SW 1271 (cell line): ENCODE results near the gene HECTD2.
"Not testable (repeated sequence)": the region's sequence is repeated elsewhere in the genome, so short reads cannot be mapped to it uniquely, and the experiment has no call there.

Source experiments
- DNase-seq, 2 experiments: peaks; one replicate each; lab custom pipeline; 2025; lab: John Stamatoyannopoulos, UW

Gene HECTD2

DNA sequence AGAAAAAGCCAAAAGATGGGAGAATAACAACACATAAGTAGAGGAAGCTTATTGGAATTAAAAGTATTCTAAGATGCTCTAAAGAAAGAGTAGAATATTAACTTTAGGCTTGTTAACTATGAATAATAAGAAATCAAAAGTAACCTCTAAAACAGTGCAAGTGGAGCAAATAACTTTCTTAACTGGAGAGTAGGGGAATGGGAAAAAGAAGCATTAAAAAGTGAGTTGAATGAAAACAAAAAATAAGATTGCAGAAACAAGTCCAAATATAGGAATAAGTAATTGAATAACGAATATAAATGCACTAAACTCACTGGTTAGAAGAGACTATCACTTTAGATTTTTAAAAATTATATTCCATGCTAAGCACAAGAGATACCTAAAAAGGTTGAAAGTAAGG, 63.9 kb downstream of the HECTD2 start:
- no peak for DNase-seq

DNA sequence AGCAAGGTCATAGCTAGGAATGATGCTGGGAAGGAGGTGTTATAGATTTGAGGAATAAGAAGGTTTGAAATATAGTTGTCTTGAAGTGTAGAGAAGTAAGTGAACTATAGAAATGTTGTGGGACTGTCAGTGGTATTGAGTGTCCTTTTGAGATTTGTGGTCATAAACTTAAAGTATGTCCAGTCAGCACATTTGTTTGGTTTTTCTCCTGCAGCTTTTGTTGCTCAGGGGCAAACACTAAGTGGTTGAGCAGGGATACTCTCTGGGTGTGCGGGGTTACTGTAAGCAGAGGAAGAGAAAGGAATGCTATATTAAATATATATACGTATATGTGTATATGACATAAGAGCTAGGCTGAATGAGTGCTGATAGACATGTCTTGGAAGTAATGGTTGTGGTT, 67.1 kb downstream of the HECTD2 start:
- DNase-seq, result no peak

DNA sequence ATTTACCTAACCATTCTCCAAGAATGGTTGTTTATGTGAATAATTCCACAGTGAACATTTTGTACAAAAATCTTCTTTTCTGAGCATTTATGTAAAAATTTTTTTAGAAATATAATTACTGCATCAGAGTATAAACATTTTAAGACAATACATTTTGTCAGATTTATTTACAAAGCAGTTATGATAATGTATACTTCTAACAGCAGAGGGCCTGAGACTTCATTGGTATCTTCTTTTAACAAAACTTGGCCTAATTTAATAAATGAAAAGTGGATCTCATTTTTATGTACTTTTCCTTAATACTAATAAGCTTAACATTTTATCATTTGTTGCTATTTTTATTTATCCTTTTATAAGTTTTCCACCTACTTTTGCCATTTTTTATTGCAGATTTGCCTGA, 69.4 kb downstream of the HECTD2 start:
- DNase-seq, result no peak

DNA sequence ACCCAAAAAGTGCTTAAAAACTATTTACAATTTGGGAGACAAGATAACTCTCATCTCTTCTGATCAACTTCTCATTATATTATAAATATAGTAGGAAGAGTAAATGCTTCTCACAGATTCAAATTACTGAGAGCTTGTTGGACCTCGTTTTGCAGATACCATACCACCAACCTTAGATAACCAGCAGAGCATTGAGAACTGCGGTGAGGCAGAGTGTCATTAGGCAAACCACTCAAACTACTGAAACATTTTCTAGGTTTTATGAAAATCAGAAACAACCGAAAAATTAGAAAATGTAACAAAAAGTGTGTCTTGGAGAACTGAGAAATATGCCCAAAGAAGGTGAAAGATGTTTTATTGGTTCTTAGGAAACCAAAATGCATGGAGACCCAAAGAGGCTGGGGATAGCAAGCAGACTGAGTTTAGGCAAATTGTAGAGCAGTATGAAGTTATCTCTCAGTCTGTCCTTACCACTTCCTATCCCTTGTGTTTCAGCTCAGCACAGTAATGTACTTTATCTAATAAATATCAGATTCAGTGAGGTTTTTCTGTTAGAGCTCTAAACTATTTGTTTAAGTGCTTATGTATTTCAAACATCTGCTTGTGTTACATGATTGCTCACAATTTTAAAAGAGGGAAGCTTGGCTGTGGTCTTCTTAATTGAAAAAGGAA, 77.9 kb downstream of the HECTD2 start:
- no peak for DNase-seq

DNA sequence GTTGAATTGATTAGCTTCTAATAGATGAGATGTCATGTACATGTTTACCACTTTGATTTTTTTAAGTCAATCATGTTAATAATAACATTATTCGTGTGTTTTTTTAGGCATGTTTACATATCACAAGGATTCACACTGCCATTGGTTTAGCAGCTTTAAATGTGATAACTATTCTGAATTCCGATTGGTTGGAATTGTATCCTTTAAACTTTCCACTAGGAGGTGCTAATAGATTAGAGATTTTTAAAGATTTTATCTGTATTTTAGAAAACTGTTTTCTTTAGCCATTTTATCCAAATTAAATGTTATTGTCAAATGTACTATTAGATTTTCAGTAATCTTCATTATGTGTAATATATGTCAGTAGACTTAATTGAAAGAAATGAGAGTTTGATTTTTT, 83.2 kb downstream of the HECTD2 start:
- peak in 1 of 2 experiments; percentile 34 for DNase-seq

DNA sequence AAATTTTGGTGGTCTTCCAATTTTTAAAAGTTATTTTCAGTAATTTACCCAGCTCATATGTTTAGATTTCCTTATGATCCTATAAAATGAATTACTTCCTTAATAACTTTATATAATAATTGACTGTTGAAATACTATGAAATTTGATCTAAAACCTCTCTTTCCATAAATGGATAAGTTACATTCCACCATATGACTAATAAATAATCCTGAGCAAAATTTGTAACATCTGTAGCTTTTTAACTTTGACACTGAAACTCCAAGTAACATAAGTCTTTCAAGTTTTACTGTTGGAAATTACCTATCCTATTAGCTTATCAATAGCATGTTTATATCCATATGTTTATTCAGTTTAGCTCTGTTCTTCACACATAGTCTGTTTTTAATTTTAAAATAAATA, 85.3 kb downstream of the HECTD2 start:
- DNase-seq, result no peak

DNA sequence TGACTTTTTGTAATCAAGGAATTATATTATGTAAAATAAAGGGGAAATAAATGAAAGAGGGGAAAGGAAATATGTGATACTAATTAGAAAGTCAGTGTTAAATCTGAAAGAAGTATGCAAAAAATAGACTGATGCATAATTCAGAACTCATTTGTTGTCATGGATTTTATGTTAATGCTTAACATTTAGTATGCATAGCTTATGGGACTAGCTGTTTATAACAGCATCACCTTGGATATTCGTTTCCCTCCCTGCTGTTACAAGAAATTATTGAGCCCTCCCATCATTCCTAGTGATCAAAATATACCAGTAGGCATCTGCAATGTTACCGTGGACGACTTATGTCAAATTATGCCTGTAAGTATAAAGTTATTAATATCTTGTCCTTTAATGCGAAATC, 85.9 kb downstream of the HECTD2 start:
- no peak for DNase-seq

DNA sequence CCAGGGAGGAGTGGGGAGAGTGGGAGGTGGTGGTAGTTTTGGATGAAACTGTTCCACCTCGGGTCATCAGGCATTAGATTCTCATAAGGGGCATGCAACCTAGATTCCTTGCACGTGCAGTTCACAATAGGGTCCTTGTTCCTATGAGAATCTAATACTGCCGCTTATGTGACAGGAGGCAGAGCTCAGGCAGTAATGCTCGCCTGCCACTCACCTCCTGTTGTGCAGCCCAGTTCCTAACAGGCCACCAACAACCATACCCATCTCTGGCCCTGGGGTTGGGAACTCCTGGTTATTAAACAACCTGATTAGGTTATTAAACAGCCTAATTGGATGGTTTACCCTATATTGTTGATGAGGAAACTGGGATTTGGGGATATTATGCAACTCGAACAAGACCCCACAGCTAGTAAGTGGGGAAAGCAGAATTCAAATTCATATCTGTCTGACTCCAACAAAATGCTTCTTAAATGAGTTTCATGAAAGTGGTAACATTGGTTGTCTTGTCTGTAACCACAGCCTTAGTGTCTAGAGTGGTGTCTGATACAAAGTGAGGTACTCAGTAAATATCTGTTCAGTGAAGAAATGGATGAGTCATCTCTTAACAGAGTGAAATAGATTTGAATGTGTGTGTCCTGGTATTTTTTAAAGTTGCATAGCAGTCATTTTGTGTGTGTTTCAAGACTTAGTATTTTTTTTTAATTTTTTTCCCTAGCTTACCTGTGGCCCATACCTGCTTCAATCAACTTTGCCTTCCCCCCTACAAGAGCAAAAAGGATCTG, 101.6 kb downstream of the HECTD2 start:
- DNase-seq, result no peak

DNA sequence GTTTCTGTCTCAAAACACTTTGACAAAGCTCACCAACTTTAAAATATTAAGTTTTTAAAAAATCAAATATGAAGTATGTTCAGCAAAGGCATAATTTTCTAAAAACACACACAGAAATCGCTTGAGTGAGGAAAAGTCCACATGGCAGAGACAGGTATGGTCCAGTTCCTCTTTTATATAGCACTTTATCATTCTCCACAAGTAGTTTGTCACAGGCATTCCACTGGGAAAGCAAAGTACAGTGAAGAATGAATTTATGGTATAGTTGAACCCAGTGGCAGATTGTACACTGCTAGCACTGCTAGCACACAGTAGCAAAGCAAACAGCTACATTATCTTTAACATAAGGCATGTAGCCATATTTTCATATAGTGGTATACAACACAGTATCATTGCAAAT, 102.3 kb downstream of the HECTD2 start:
- DNase-seq, result no peak

DNA sequence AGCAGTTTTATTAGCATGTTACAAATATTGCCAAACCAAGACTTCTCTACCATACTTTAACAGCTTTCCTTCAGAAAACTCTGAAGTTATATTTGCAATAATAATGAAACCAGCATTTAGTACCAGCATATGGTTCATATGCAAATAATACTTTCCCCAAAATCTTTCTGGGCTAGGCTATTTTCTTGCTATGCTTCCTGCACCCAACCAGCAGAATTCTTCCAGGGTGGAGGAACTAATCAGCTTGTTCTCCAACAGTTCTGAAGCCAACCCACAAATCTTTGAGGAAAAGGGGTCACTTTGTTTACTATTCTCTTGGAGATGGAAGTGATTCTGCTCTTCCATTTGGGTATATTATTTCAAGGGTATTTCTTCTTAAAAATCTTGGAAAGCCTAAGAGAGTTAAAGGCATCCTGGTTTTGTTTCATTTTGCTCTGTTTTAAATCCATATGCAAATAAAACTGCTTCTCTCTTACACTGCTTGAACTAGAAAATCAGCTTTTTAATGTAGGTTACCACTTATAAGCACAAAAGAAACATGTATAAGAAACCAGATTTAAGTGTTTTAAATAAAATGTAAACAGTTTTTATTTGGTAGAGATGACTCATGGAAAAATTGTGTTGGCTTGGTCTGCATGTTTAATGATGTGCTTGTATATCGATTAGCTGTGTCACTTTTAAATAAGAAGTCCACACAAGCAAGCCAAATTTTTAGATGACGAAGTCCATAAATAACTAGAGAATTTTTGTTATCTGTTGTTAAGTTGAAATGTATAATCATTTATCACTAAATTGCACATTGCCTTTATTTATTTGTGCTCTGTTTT, 103.7 kb downstream of the HECTD2 start:
- no peak for DNase-seq

DNA sequence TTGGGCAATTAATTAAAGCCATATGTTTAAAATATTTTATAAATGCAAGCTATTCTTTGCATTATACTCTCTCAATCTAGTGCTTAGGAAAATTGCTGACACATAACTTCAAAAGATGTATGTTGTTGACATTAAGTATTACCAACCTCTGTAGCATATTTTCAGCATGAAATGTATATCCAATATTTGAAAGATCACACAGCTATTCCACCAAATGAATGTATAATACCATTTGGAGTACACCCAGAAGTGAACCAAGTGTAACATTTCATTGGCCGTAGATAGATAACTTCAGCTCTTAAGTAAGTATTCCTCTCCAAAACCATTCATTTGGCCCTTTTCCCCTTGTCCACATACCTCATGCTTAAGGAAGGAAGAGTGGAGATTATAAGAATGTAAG, 104.6 kb downstream of the HECTD2 start:
- DNase-seq, result no peak

DNA sequence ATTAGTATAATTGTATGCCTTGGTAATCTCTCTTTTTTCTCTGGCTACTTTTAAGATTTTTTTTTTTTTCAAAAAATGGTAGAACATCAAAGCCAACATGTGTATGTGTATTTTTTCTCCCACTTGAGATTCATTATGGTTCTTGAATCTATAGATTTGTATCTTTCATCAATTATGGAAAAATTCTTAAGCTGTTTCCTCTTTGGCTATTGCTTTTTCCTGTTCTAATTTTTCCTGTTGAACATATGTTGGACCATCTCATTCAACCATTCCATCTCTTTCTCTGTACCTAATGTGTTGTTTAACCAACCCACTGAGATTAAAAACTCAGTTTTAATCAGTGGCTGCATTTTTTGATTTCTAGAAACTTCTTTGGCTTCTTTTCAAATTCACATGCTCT, 107.2 kb downstream of the HECTD2 start:
- no peak for DNase-seq

DNA sequence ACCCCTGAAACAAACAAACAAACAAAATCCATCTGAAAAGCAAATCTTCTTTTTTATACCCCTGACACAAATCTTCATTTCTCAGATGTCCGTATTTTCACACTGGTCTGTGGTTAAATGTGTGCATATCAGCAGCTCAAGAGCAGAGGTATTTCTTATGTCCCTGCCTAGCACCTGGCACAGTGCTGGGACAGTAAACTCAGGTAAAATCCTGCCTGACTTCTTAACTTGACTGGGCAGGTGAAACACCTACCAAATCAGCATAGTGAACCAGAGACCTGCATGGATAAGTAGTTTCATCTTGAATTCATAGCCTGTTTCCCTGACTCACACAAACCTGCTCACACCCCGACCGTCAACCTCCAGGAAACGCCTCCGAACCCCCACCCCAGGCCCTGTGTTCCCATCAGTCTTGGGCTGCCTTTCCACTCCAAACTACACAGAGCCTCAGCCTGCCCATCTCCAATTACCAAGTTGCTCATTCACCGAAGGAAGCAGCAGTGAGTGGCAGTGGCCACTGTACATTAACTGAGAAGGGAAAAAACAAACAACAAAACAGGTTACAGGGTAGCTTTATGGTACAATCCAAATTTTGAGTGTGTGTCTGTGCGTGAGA, 109.9 kb downstream of the HECTD2 start:
- no peak for DNase-seq

DNA sequence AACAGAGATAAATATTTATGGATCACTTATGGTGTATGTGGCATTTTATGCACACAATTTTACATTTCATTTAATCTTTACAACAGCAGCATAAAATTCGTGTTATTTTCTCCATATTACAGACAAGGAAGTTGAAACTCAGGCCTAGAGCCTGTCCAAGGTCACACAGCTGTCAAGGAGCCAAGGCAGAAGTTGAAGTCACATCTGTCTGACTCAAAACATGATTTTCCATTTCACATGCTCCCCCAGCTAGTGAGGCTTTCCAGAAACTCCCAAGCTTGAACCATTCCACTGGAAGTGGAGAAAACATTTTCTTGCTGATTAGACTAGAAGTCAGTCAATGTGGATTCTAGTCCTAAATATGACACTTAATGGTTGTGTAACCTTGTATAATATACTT, 110.5 kb downstream of the HECTD2 start:
- no peak for DNase-seq

DNA sequence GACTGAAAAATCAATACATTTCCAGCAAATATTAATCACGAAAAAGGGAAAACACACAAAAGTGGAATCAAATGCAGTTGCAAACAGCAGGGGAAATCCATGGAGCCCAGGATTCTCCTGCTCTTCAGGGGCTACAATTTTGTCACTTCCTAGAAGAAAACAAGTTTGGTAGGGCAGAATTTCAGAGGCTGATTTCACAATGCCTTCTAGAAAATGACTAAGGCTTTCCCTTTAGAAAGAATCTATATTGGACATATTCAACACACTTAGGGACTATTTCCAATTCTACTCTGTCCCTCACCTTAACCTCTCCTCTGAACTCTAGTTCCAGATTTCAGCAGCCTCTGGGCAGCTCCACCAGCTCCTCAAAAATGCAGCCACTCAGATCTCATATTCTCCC, 111.3 kb downstream of the HECTD2 start:
- DNase-seq, result no peak

DNA sequence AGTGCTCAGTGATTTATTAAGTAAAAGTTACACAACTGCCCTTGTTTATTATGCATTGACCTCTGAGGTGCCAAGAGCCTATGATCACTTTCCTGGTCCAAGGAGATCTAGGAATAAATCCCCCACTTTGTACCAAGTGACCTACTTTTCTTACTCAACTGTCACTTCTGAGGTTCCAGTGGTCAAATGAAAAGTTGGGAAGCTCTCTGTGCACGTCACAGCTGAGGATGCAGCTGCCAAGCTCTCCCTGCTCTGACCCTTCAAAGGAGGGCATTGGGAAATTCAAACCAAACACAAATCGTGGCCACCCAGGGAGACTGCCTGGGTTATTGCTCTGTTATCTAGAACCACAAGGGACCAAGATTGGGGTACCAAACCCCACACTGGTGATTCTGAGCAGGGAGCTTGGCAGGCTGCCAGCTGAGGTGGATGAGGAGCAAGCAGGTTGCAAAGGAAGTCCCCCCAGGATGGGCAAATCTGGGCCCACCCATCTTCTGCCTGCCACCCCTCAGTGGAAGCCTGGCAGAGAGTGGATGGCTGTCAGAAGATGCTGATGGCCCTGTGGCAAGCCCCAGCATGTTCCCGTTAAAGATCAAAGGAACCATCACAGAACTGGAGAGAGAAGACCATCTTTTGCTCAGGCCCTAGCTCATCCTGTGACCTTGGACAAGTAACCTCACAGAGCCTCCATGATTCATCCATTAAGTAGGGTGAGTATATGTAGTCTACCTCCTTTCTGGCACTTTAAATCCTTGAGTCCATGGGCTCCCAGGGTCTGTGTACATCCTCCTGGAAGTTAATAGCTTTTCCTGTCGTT, 116.0 kb downstream of the HECTD2 start:
- no peak for DNase-seq

DNA sequence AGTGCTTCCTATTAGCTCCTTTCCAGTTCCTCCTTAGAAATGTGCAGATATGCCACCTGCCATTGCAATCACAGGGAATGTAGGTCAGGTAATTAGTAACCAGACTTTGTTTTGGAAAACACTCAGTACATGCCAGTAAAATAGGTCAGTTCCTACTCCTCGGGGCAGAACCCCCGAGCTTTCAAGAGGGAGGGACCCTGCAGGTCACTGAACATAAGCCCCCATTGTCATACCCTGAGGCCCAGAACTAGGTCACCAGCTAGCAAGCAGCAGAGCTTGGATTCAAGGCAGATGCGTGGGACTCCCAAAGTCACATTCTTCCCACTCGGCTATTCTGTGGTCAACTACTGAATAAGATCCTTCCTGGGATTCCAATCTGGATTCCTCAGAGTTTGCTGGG, 117.9 kb downstream of the HECTD2 start:
- DNase-seq, result no peak

DNA sequence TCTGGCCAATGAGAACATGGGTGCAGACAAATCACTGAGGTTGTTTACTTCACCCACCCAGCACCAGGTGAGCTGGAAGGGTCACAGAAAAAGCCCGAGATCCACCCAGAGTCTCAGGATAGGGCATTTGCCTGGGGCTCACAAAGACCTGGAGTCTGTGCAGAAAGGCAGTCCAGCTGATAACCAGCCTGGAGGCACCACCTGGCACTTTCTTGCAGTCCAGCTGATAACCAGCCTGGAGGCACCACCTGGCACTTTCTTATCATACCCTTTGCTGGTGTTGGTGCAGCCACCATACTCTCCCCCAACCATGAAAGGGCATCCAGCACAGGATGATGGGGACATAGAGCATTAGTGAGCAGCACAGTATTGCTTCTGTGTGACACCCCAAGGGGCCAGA, 118.6 kb downstream of the HECTD2 start:
- no peak for DNase-seq

DNA sequence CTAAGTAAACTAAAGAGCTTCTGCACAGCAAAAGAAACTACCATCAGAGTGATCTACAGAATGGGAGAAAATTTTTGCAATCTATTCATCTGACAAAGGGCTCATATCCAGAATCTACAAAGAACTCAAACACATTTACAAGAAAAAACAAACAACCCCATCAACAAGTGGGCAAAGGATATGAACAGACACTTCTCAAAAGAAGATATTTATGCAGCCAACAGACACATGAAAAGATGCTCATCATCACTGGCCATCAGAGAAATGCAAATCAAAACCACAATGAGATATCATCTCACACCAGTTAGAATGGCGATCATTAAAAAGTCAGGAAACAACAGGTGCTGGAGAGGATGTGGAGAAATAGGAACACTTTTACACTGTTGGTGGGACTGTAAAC, 124.6 kb downstream of the HECTD2 start:
- not testable (repeated sequence) for DNase-seq

DNA sequence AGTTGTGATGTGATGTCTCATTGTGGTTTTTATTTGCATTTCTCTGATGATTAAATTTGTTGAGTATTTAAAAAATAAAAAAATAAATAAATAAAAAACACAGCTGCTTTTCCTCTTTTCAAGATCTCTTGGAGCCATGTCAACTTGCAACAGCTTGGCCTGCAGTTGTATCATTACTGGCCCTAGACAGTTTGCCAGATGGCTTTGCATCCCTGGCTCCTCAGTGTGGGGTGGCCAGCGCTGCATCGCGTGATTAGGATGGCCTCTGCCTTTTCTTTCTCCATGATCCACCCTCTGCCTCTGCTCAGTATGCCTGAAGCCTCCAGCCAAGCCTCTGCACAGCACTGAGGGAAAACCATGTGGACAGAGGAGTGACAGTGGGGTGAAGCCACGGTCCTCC, 126.0 kb downstream of the HECTD2 start:
- DNase-seq, result no peak

DNA sequence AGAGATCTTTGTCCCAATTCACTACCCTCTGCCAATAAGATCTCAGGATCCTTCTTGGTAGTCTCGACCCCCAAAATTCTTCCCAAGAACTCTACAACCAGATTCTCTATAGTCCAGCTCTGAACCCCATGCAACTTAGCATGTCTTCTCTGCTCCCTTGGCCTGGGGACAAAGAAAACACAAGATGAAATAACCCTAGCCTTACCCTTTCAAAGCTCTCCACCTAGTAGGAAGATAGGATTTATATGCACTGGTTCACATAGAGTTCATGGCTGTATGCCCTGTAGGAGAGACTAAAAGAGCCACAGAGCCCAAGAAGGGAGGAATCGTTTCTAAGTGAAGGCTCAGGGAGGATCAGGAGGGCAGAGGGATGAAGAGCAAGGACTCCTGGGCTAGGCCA, 126.6 kb downstream of the HECTD2 start:
- DNase-seq, result no peak
